Epithelial cell of esophagus (primary cell): ENCODE results near the gene TMCO6.
A peak's percentile ranks its signal among the peaks of the same experiment; 100 is the strongest.

Experiments
- DNase-seq: peaks from one replicate; pipeline ENCODE4 v3.0.0; 2010; ENCODE audit warnings: low read depth
- H3K4me3 ChIP-seq: 2 replicates; pipeline ENCODE4 v1.5.1; 2011; ENCODE audit warnings: mild to moderate bottlenecking, low read length, control low read depth
- CTCF ChIP-seq: IDR thresholded peaks from 2 replicates; pipeline ENCODE4 v1.5.1; 2011; ENCODE audit warnings: low read depth, mild to moderate bottlenecking, low read length, control low read depth, inconsistent platforms; ENCODE audit not compliant: insufficient read depth; ENCODE audit errors: missing control alignments

The TMCO6 gene

GRCh38 chr5:140631036-140631417 is 8.2 kb upstream of the TMCO6 start:
- no peak overlapping the region for H3K4me3 ChIP-seq
- no peak for DNase-seq

GRCh38 chr5:140631831-140632365 is 7.4 kb upstream of the TMCO6 start:
- TF ChIP-seq CTCF: no peak
- no peak for DNase-seq
- H3K4me3 ChIP-seq: peak overlapping the region; percentile 41

More at GRCh38 chr5:140631036-140631417, 8.2 kb upstream of the TMCO6 start:
- TF ChIP-seq CTCF: no peak

- TF ChIP-seq CTCF: no peak
- DNase-seq: peak; percentile 86
- H3K4me3 ChIP-seq: peak overlapping the region; percentile 41
Measured at GRCh38 chr5:140632366-140633020, 6.8 kb upstream of the TMCO6 start.

DNA sequence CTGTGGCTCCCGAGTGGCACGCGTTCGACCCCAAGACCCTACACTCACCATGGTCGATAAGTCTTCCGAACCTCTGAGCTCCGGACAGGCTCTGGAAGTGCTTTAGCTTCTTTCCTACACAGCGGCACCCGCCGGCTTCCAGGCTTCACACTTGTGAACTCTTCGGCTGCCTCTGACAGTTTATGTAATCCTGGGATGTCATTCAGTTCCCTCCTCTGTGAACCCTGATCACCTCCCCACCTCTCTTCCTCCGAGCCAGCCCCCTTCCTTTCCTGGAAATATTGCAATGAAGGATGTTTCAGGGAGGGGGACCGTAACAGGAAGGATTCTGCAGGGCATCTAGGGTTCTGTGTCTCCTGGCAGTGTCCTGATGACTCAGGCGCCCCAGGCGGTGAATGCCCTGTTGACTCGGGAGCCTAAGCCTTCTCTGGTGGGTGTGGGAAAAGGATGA is 6.2 kb upstream of the TMCO6 start, which contains the start of gene CD14:
Gene CD14, minus strand, starts transcription at position 155 of the 451 bp plus-strand sequence. Its CDS starts 104 bp downstream, at position 51.
- peak; percentile 77 for DNase-seq
- TF ChIP-seq CTCF: no peak
- peak within 1 kb of the TSS; percentile 41 for H3K4me3 ChIP-seq

DNA sequence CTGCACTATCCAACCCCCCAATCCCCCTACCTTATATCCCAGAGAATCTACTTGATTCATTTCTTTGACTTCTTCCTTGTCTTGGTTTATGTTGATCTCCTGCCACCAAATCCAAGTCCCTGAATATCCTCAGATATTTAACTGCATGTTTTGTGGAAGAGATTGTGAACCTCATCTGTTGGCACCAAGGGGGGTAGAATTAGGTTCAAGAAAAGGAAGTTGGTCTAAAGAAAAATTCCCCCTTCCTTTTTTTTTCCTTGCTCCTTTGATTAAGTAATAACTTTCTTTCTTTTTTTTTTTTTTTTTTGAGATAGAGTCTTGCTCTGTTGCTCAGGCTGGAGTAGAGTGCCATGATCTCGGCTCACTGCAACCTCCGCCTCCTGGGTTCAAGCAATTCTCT is 5.8 kb upstream of the TMCO6 start:
- no peak for TF ChIP-seq CTCF
- no peak for DNase-seq
- H3K4me3 ChIP-seq: no peak overlapping the region

DNA sequence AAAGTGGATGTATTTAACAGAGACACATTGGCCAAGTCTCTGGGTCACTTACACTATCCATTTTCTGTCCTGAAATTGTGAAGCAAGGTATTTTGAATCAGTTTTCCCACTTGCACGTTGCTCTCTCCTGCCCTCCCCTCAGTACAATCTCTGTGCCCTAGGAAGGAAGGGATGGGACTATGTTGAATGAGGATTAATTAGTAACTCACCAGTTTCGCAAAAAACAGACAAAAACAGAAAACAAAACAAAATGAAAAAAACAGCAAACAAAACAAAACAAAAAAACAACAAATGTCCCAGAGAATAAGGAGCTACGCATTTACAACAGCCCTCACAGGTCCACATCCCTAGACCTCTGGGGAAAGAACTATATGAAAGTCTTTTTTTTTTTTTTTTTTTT is 5.1 kb upstream of the TMCO6 start:
- H3K4me3 ChIP-seq: no peak overlapping the region
- TF ChIP-seq CTCF: no peak
- no peak for DNase-seq
